Cerebellar nuclear complex (tissue), 1 donor: ENCODE results near the gene ITPR1.
"Not testable (repeated sequence)": the region's sequence is repeated elsewhere in the genome, so short reads cannot be mapped to it uniquely, and the experiment has no call there.

Source experiments
- DNase-seq, 2 experiments: peaks; one replicate each; lab custom pipeline; 2025; lab: John Stamatoyannopoulos, UW

ITPR1 gene

DNA sequence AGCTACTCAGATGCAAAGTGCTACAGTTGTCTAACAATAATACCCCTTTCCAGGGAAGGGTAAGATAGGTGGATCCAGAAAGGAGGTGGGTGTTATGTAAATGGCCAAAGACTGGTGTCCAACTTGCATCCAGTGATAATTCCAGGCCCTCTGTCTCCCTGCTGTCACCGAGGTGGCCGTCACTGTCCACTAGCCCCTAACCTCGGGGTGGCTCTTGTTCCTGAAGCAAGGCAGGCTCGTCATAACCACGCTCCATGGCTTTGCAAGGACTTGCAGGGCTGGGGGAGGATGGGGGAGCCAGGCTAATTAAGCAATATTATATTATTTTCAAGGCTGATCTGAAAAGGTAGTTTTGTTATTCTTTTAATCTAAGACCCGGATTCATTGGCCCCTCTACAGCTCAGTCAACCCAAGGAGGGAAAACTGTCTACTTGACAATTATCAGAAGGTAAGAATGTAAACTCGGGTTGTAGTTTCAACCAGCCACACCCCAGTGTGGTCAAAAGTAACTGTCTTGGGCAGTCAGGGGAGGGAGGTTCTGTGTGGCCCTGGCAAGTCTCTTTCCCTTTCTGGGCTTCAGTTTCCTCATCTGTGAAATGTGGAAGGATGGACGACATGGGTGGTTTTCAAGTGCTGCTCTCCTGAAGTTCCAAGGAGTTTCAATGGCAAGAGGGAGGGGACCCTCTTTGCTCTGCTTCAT lies 266.0 kb downstream of the ITPR1 start:
- DNase-seq = no peak

DNA sequence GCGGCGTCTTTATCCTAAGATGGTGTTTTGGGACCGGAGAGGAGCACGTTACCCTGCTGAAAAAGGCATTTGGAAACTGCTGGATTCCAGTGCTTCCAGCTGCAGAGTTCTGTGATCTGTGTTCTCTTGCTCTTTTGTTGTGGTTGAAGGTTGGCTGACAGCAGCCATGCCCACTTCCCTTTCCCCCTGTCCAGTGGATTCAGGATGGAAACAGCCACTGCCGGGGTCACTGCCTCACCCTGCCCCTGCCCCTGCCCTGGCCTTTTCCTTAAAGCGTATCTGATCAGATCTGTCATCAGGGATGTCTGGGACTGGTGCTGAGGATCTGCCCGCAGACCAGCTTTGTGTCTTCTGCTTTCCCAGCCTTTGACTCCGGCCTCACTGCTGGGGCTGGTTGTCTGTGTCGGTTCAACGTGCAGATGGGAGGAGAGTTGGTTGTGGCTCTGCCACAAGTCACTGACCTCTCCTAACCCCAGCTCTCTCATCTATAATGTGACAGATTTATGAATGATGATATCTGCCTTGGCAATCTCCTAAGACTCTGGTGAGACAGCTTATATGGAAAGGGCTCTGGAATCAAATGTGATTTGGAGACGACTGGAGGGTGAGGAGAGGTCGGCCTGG lies 266.7 kb downstream of the ITPR1 start:
- DNase-seq = no peak

GRCh38 chr3:4761759-4762158 lies 268.6 kb downstream of the ITPR1 start:
- DNase-seq = no peak

GRCh38 chr3:4762481-4763230 lies 269.5 kb downstream of the ITPR1 start:
- not testable (repeated sequence) for DNase-seq

DNA sequence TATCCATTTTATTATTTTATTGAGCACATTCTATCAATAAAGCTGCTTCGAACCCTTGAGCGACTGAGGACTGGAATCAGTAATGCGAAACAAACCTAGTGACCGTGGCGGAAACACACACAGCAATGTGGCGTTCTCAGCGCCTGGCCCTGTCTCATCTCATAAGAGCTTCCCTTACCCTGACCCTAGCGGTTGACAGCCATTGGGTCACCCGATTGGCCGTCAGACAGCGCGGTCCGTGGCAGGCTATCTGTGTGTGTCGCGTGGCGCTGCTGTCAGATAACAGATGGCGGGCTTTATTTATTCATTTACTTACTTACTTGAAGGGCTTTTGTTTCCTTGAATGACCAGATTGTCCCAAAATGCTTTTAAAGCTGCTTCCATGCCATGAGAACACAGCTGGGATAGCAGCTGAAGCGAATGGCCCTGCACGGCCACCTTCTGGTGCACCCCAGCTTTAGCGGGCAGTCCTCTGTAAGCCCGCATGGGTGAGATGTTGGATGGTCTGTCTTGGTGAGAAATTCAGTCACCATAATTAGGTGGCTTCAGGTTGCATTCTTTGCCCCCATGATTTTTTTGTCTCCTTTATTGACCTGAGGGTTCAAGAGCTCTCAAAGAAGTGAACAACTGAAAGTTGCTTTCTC lies 270.6 kb downstream of the ITPR1 start:
- no peak for DNase-seq

DNA sequence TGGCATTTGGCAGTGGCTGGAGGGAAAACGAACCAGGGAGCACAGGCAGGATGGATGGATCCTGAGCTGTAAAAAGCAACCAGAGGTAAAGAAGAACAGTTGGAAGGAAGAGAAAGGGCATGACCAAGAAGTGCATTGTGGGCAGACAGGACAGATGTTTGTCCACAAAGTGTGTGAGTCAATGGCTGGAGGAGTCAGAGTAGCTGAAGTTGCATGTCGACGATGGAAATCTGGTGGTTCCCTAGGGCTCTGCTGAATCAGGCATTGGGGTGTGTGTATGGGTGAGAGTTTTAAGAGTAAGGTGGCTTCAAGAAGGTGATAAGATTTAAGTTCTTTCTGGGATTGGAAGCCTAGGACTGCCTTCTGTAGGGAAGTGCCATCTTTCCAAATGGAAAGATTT lies 272.1 kb downstream of the ITPR1 start:
- DNase-seq = no peak

DNA sequence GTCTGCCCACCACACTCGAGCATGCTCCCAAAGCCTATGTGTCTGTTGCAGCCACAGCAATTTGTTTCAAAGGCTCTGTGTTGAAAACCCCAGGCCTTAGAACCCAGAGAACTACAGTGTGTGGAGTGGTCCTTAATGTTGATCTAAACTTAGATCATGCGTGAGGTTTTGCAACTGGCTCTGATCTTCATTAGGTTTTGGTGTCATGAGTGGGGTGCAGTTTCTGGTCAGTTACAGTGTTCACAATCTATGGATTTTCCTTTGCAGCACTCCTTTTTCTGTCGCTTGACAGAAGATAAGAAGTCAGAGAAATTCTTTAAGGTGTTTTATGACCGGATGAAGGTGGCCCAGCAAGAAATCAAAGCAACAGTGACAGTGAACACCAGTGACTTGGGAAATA lies 273.1 kb downstream of the ITPR1 start:
- DNase-seq = no peak

DNA sequence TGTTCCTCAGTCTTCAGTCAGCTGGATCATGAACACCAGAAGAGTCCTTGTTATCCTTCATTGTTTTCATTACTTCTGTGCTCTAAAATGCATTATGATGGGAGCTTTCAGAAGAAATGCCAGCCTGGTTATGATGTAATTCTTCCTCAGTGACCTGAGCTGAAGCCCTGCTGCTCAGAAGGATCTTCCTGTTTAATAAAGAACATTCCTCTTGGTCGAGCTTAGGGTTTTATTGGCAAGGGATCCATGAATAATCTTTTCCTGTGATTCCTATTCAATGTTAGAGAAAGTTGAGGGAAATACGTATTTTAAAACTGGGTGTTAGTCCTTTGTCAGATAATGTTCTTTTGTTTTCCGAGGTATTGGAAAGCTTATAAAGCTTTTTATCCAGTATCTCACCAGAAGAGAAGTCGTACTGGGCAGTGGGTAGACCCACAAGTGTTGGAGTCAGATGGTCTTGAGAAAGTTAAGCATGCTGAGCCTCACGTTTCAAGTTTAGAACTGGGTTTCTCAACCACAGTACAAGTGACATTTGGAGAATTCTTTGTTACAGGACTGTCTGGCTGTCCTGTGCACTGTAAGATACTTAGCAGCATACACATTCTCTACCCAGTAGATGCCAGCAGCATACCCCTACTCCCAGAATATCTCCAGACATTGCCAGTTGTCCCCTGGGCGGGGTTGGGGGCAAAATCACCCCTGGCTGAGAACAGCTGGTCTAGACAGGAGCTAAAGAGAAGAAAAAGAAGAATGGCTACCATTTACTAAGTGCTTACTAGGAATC lies 273.8 kb downstream of the ITPR1 start:
- no peak for DNase-seq

- no peak for DNase-seq
These were observed 274.9 kb downstream of the ITPR1 start for GRCh38 chr3:4768021-4768420.

DNA sequence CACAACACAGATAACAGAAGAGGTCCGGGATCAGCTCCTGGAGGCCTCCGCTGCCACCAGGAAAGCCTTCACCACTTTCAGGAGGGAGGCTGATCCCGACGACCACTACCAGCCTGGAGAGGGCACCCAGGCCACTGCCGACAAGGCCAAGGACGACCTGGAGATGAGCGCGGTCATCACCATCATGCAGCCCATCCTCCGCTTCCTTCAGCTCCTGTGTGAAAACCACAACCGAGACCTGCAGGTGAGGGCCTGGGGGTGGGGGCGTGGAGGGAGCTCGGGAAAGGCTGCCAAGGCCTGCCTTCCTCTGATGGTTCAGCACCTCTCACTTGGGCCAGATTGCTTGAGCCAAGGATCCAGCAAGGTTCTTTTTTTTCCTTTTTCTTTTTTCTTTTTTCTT lies 275.4 kb downstream of the ITPR1 start:
- no peak for DNase-seq

DNA sequence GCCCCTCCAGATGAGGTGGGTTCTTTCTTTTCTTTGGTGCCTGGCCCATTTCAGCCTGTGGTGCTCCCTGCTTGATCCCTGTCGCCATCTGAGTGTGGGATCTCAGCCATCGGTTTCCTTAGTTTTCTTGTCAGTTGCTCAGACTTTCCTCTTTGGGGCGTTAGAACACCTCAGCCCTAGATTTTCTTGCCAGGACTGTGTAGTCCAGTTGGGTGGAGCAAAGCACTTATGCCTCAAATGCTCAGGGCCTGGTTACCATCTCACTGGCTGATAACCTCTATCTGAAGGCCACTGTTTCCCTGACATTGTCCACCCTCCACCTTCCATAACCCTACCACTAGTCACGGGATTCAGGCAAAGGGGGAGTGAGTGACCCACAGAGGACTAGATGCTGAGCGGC lies 277.4 kb downstream of the ITPR1 start:
- no peak for DNase-seq

GRCh38 chr3:4771243-4771642 lies 278.1 kb downstream of the ITPR1 start:
- no peak for DNase-seq

DNA sequence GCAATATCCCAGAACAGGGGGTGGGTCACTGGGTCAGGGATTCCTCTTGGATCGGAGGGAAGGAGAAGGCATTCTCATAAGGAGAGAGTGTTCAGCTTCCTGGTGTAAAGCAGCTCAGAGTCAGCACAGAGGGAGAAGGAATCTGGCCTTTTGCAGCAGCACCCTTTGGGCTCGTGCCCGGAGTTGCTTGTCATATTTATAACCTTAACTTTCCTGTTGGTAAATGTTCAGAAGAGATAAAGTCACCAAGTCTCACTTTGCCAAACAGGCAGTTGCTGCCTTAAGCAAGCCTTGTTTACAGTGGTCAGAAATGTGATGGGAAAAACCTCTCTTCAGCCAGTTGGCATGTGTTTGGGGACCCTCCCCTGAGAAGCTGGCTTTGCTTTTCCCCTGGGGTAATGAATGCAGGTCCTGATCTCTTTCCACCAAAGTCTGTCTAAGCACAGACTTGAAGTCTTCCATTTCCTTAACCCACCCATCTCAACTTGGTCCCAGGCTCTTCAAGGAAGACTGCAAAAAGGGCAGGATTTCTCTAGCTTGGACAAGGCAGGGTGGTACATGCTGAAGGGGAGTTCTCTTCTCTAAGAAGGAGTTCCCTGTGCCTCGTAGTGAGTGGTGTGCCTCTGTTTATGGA lies 279.1 kb downstream of the ITPR1 start:
- DNase-seq = no peak

DNA sequence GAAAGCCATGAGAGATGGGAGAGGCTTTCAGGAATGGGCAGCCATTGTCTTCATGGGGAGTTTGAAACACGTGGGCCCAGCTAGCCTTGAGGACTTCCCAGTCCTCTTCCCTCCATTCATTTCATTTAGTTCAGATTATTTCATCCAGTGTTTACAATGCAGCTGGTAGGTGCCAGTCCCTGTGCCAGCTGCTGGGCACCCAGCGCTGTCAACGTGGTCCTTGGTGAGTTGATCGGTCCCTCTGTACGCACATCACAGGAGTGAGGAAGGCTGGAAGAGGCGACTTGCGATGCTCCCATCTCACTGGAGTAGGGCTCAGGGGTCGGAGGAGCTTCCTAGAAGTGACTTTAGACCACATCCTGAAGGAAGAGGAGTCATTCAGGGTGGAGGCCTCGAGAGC lies 279.7 kb downstream of the ITPR1 start:
- DNase-seq = no peak

DNA sequence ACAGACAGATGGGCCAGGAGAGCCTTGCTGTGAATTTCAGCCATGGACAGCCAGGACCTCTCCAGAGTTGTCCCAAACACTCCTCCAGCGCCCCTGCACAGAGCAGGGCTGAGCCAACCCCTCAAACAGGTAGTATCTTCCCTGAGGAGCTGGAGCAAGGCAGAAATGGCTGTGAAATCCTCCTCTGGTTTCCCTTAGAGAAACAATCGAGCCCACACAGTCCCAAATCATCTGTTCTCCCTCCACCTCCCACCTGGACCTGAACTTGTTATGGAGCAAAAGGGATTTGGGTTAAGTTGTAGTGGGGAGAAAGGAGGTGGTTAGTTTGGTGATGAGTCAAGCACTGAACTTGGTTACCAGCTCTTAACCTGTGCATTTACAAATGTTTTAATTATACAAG lies 280.4 kb downstream of the ITPR1 start:
- no peak for DNase-seq

GRCh38 chr3:4774531-4774930 lies 281.4 kb downstream of the ITPR1 start:
- DNase-seq = no peak

DNA sequence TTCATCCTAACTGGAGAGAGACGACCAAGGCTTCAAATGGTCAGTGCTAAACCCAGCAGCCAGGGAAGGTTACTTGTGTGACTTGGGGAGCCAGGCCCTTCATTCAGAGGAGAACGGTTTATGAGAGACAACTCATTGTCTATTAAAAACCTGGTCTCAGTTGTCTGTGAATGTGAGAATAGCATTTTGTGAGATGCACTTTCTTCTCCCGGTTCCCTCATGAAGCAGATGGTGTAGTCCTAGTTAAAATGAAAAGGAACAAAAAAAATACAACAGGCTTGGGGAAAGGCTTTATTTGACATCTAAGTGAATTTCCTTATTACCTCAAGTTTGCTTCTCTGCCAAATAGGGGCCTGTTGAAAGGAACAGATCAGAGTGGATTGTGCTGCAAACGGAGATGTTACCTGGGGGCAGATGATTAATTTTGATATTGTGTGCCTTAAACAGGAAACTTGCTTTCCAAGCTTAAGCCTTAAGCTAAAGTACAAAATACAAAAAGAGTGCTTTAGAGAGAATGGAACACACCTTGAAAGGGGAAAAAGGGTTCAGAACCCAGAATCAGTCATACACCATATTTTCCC lies 283.3 kb downstream of the ITPR1 start:
- DNase-seq = no peak

DNA sequence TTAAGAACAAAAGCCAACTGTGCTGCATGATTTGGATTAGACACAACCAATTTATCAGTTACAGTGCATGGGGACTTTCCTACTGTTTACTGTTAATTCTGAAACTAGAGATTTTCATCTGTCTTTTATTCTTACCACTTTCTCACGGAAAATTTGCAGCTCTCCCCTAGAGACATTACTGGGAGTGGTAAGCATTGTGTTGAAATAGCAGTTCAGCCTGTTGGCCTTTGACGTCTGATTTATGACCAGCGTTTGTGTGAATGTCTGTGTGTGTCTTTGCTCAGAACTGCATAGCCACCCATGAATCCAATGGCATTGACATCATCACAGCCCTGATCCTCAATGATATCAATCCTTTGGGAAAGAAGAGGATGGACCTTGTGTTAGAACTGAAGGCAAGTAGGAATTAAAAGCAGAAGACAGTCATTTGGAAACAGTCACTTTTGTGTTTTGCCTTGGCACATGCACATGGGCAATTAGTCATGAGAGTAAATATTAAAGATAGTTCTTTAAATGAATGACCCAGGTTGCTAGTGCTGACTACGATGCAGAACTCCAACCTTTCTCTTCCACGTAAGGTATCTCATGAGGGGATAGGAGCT lies 283.9 kb downstream of the ITPR1 start:
- no peak for DNase-seq

- no peak for DNase-seq
These were observed 285.0 kb downstream of the ITPR1 start for GRCh38 chr3:4778119-4778518.

DNA sequence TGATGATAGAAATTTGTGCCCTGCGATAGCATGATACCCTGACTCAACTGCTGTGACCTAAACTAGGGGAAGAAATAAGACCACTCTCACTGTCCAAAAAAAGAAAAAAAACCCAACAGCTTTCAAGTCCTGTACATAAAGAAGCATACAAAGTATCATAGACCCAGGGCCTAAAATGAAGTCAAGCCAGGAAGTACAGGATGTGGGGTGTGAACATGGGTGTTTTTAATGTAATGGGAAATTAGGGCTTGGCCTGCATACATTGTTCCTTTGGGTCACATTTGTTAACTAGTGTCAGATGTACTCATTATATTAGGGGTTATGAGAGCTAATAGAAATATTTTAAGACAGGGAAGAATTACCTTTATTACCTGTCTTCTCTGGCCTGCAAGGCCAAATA lies 285.6 kb downstream of the ITPR1 start:
- no peak for DNase-seq

- DNase-seq = no peak
These were observed 287.4 kb downstream of the ITPR1 start for GRCh38 chr3:4780545-4780957.
